H1 (cell line): ENCODE measurements around the gene PHEX. TPM values are rescaled to one million over a fixed set of nuclear protein-coding genes. Genes with fewer than 3 reads are reported as not detected.

ENCODE experiments used
- ASH2L ChIP-seq: fragments of 200-600, 300-600 bp; sonication (generic); IDR thresholded peaks from one replicate; pipeline ENCODE4 v1.7.1; 2017; ENCODE audit warnings: low read length
- ATF2 ChIP-seq: IDR thresholded peaks from 2 replicates; pipeline ENCODE4 v1.6.1; 2012; ENCODE audit warnings: low read length, inconsistent platforms
- EZH2 ChIP-seq: fragments of 200-600 bp; sonication (generic); IDR thresholded peaks from 2 replicates; pipeline ENCODE4 v1.7.1; 2012; ENCODE audit warnings: low read depth, mild to moderate bottlenecking, moderate library complexity, low read length, inconsistent platforms; ENCODE audit not compliant: severe bottlenecking
- HDAC2 ChIP-seq, 2 experiments: fragments of 300-600 bp in 1 of 2; sonication (generic) in 1 of 2; IDR thresholded peaks; 2 replicates each; pipeline ENCODE4 v1.6.1; 2011 to 2012; ENCODE audit warnings: low read depth in 2 of 2, low read length in 2 of 2, mild to moderate bottlenecking in 2 of 2, moderate library complexity in 2 of 2, borderline replicate concordance in 1 of 2, inconsistent platforms in 1 of 2
- POLR2A ChIP-seq, 2 experiments: IDR thresholded peaks; 1 replicate in 1 of 2; 2 replicates in 1 of 2; pipeline ENCODE4 v1.6.1; 2011; ENCODE audit warnings: low read depth in 2 of 2, low read length in 2 of 2, mild to moderate bottlenecking in 2 of 2; ENCODE audit errors: control extremely low read depth in 1 of 2
- SIN3A ChIP-seq, 2 experiments: IDR thresholded peaks in 1 of 2; conservative IDR thresholded peaks in 1 of 2; 2 replicates each; pipeline ENCODE4 v1.6.1; 2011 to 2012; ENCODE audit warnings: low read length in 2 of 2, improper control_type of control experiment in 1 of 2, low read depth in 1 of 2, mild to moderate bottlenecking in 1 of 2
- SP2 ChIP-seq: IDR thresholded peaks from 2 replicates; pipeline ENCODE4 v1.6.1; 2012; ENCODE audit warnings: mild to moderate bottlenecking, low read length, inconsistent platforms
- YY1 ChIP-seq: IDR thresholded peaks from 2 replicates; pipeline ENCODE4 v1.6.1; 2011; ENCODE audit warnings: low read depth, mild to moderate bottlenecking, low read length
- polyA plus RNA-seq, 7 experiments: library from polyadenylated mRNA; depleted of rRNA in 3 of 7; stranded (reverse) in 5 of 7; unstranded in 2 of 7; fragments of >200 nt in 5 of 7; fragments of 200-250 nt in 2 of 7; gene quantifications; 1 replicate in 5 of 7; 2 replicates in 1 of 7; 4 replicates in 1 of 7; pipeline versions ENCODE4 v1.2.1 to v1.2.3, GENCODE V29; 2011 to 2013; ENCODE audit warnings: missing spikeins in 2 of 7, mixed read lengths in 2 of 7
- total RNA-seq: library from RNA; stranded (reverse); fragmentation: NEBNext Ultra II Directional; extraction: Animal tissue kit (Norgen Biotek cat#: 25700); gene quantifications from 2 replicates; pipeline ENCODE4 v1.2.1, GENCODE V29; 2021
- TF ChIP-seq, protein P1 (sequence below), 3 experiments: IDR thresholded peaks; 1 replicate in 2 of 3; 2 replicates in 1 of 3; pipeline versions ENCODE4 v1.5.1 to v1.6.1; 2011; ENCODE audit warnings: low read length in 3 of 3, mild to moderate bottlenecking in 3 of 3, inconsistent platforms in 2 of 3, low read depth in 1 of 3, moderate library complexity in 1 of 3; ENCODE audit not compliant: insufficient read depth in 1 of 3; ENCODE audit errors: control extremely low read depth in 1 of 3

The PHEX gene
- total and polyA plus RNA-seq, 2 of the 8 experiments (the other 6 are each of a cell fraction or from before 2014, with no cell fraction given): 0.03 to 0.11 TPM

DNA sequence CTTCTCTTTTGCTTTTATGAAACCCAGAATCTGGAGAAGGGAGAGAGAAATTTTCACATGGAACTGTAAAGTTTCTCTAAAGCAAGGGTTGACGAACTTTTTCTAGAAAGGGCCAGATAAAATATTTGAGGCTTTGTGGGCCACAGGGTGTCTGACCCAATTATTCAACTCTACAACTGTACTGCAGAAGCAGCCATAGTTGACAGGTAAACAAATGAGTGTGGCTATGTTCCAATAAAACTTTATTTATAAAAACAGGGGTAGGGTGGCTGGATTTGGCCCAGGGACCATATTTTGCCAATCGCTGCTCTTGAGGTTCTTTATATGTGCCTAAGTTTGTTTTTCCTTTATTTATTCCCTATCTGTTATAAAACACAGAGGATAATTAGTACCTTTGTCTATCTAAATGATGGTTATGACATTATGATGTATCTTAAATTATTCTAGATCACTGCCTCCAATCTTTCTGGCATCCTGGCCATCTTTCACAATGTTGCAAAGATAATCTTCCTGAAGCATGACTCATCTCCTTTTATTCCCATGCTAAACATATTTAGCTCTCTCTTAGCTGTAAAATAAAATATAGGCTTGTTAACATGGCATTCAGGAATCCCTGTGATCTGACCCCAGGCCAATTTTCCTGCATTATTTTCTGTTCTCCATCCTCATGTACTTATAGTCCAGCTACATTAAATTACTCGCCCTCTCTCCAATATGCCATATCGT, 133.8 kb downstream of the PHEX start (continued):
- TF ChIP-seq ATF2 (no peak), ASH2L (no peak), POLR2A (IDR thresholded peaks at IDR 0.05; ENCODE audit: control extremely low read depth in 1 of 2, low read depth in 2 of 2, low read length in 2 of 2) (no peak), YY1 (no peak), HDAC2 (IDR thresholded peaks at IDR 0.05; ENCODE audit: borderline replicate concordance in 1 of 2, low read depth in 2 of 2, low read length in 2 of 2) (no peak), SP2 (no peak), EZH2 (no peak), SIN3A (conservative IDR thresholded peaks at IDR 0.05 in 1 of 2, IDR thresholded peaks at IDR 0.05 in 1 of 2; ENCODE audit: low read depth in 1 of 2, low read length in 2 of 2) (no peak)
- TF ChIP-seq, protein P1, sequence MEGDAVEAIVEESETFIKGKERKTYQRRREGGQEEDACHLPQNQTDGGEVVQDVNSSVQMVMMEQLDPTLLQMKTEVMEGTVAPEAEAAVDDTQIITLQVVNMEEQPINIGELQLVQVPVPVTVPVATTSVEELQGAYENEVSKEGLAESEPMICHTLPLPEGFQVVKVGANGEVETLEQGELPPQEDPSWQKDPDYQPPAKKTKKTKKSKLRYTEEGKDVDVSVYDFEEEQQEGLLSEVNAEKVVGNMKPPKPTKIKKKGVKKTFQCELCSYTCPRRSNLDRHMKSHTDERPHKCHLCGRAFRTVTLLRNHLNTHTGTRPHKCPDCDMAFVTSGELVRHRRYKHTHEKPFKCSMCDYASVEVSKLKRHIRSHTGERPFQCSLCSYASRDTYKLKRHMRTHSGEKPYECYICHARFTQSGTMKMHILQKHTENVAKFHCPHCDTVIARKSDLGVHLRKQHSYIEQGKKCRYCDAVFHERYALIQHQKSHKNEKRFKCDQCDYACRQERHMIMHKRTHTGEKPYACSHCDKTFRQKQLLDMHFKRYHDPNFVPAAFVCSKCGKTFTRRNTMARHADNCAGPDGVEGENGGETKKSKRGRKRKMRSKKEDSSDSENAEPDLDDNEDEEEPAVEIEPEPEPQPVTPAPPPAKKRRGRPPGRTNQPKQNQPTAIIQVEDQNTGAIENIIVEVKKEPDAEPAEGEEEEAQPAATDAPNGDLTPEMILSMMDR (IDR thresholded peaks at IDR 0.05; ENCODE audit: control extremely low read depth in 1 of 3, insufficient read depth in 1 of 3, low read depth in 1 of 3, low read length in 3 of 3): no peak
